CD4-positive, alpha-beta T cell (primary cell): ENCODE measurements around the gene TMTC3. TPM values are rescaled to one million over a fixed set of nuclear protein-coding genes. Genes with fewer than 3 reads are reported as not detected.
"Not testable (repeated sequence)": the region's sequence is repeated elsewhere in the genome, so short reads cannot be mapped to it uniquely, and the experiment has no call there.

Experiments
- ATAC-seq: fragments of 200-7000 bp; cut with Tn5 transposase; one replicate; pipeline ENCODE4 v1.10.0; 2022; ENCODE audit warnings: mild to moderate bottlenecking; ENCODE audit not compliant: poor library complexity
- CTCF ChIA-PET: fragments of 350-600 bp; sonication (Branson Sonifier 250); formaldehyde crosslinking; loops from one replicate; lab custom pipeline; 2021; ENCODE audit warnings: antibody characterized with exemption, inconsistent platforms; lab: Charles Lee
- POLR2A ChIA-PET: fragments of 350-600 bp; sonication (Branson Sonifier 250); formaldehyde crosslinking; loops from one replicate; lab custom pipeline; 2021; ENCODE audit warnings: antibody characterized with exemption, inconsistent platforms; lab: Charles Lee
- DNase-seq, 14 experiments: peaks; one replicate each; pipeline ENCODE4 v3.0.0-alpha.2; 2013 to 2020; ENCODE audit warnings: mixed read lengths in 2 of 14
- H3K27ac ChIP-seq, 2 donors: one replicate each; pipeline versions ENCODE4 v1.5.1 to v1.7.0; 2013; ENCODE audit warnings: low read length in 2 of 2, low read depth in 1 of 2, mild to moderate bottlenecking in 1 of 2
- H3K27me3 ChIP-seq, 2 experiments: 1 replicate in 1 of 2; 2 replicates in 1 of 2; pipeline versions ENCODE4 v1.6.1 to v1.7.0; 2013; ENCODE audit warnings: low read length in 2 of 2, control low read depth in 1 of 2, mild to moderate bottlenecking in 1 of 2, moderate library complexity in 1 of 2; ENCODE audit not compliant: insufficient read depth in 2 of 2, control insufficient read depth in 1 of 2
- H3K36me3 ChIP-seq: one replicate; pipeline ENCODE4 v1.6.1; 2013; ENCODE audit warnings: low read length, control low read depth; ENCODE audit not compliant: insufficient read depth
- H3K4me1 ChIP-seq: one replicate; pipeline ENCODE4 v1.6.1; 2013; ENCODE audit warnings: low read length, control low read depth; ENCODE audit not compliant: insufficient read depth
- H3K4me3 ChIP-seq: one replicate; pipeline ENCODE4 v1.5.1; 2013; ENCODE audit warnings: mild to moderate bottlenecking, low read length, moderate library complexity
- H3K9me3 ChIP-seq, 2 experiments: 1 replicate in 1 of 2; 2 replicates in 1 of 2; pipeline versions ENCODE4 v1.6.1 to v1.7.0; 2013; ENCODE audit warnings: low read length in 2 of 2, mild to moderate bottlenecking in 2 of 2, control low read depth in 1 of 2, moderate library complexity in 1 of 2; ENCODE audit not compliant: control insufficient read depth in 1 of 2, insufficient read depth in 1 of 2
- H3K27ac Mint-ChIP-seq: one replicate; pipeline ENCODE4 v1.8.0; 2020; ENCODE audit warnings: mixed read lengths
- H3K27me3 Mint-ChIP-seq: one replicate; pipeline ENCODE4 v1.8.0; 2021; ENCODE audit warnings: mixed read lengths
- H3K36me3 Mint-ChIP-seq: one replicate; pipeline ENCODE4 v1.8.0; 2021; ENCODE audit warnings: low read depth, mixed read lengths
- H3K4me1 Mint-ChIP-seq: one replicate; pipeline ENCODE4 v1.8.0; 2021; ENCODE audit warnings: low read depth, mixed read lengths
- H3K4me3 Mint-ChIP-seq: one replicate; pipeline ENCODE4 v1.8.0; 2020; ENCODE audit warnings: mild to moderate bottlenecking, mixed read lengths
- H3K9me3 Mint-ChIP-seq: one replicate; pipeline ENCODE4 v1.8.0; 2020; ENCODE audit warnings: mixed read lengths
- intact Hi-C, 2 experiments: fragments of 100-400 bp; cut with DNase I in 1 of 2; cut with micrococcal nuclease in 1 of 2; formaldehyde crosslinking; loops; one replicate each; pipeline versions ENCODE4 v1.15.1 to v1.9.0; 2023 to 2025; cut with DNase I, micrococcal nuclease
- total RNA-seq, 174 experiments: library from RNA in 2 of 174; stranded (reverse) in 2 of 174; gene quantifications; one replicate each; pipeline ENCODE4 v1.2.3 and lab custom pipeline; 2021 to 2026
- TF ChIP-seq, protein P1 (sequence below): fragments of 200-600 bp; IDR thresholded peaks from one replicate; pipeline ENCODE4 v1.8.0; 2022; ENCODE audit warnings: antibody characterized with exemption, mild to moderate bottlenecking

Gene TMTC3
- total RNA-seq, 2 experiments from 2014 or later = 5.1 to 6.1 TPM

DNA sequence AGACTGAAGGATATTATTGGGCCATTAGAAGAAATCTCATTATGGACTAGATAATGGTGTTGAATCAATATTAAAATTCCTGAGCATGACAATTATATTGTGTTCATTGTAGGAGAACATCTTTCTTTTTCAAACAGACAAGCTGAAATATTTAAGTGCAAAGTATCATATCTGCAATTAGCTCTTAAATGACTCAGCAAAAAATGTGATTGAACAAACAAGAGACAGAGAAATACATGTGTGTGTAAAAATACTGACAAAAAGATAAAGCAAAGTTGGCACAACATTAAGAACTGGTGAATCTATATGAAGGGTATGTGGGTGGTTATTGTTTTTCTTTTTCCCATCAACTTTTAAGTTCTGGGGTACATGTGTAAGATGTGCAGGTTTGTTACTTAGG lies 9.7 kb upstream of the TMTC3 start:
- intact Hi-C loops = no loop called here
- no peak overlapping the region for H3K4me3 ChIP-seq
- DNase-seq (no peak), ATAC-seq (no peak)
- H3K4me1 ChIP-seq = no peaks in the 10 kb centered on the region
- ChIA-PET CTCF (interaction anchor here (0.7 kb wide), 1 partner anchor 54 kb away, joined by 3 read pairs; no protein-coding TSS in a partner anchor), POLR2A (interaction anchor here (2.0 kb wide), 1 partner anchor 10 kb away, joined by 5 read pairs; the partner anchor contains the start of genes CEP290 and TMTC3)
- peaks cover 26% of the 10 kb centered on the region for H3K36me3 ChIP-seq
- H3K9me3 Mint-ChIP-seq = no peaks in the 10 kb centered on the region
- no peak overlapping the region for H3K4me3 Mint-ChIP-seq
- H3K27ac ChIP-seq = no peak overlapping the region
- TF ChIP-seq, protein P1, sequence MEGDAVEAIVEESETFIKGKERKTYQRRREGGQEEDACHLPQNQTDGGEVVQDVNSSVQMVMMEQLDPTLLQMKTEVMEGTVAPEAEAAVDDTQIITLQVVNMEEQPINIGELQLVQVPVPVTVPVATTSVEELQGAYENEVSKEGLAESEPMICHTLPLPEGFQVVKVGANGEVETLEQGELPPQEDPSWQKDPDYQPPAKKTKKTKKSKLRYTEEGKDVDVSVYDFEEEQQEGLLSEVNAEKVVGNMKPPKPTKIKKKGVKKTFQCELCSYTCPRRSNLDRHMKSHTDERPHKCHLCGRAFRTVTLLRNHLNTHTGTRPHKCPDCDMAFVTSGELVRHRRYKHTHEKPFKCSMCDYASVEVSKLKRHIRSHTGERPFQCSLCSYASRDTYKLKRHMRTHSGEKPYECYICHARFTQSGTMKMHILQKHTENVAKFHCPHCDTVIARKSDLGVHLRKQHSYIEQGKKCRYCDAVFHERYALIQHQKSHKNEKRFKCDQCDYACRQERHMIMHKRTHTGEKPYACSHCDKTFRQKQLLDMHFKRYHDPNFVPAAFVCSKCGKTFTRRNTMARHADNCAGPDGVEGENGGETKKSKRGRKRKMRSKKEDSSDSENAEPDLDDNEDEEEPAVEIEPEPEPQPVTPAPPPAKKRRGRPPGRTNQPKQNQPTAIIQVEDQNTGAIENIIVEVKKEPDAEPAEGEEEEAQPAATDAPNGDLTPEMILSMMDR = no peak
- H3K27me3 Mint-ChIP-seq = no peaks in the 10 kb centered on the region
- peaks cover 1% of the 10 kb centered on the region for H3K4me1 Mint-ChIP-seq
- peaks cover 76% of the 10 kb centered on the region for H3K36me3 Mint-ChIP-seq
- no peaks in the 10 kb centered on the region for H3K9me3 ChIP-seq
- no peaks in the 10 kb centered on the region for H3K27me3 ChIP-seq
- no peak overlapping the region for H3K27ac Mint-ChIP-seq

DNA sequence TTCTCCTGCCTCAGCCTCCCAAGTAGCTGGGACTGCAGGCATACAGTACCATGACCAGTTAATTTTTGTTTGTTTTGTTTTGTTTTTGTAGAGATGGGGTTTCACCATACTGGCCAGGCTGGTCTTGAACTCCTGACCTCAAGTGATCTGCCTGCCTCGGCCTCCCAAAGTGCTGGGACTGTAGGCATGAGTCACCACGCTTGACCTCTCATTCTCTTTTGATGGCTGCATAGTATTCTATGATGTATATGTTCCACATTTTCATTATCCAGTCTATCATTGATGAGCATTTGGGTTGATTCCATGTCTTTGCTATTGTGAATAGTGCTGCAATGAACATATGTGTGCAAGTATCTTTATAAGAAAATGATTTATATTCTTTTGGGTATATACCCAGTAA lies 8.9 kb upstream of the TMTC3 start:
- H3K4me1 ChIP-seq, H3K9me3 Mint-ChIP-seq, H3K4me1 Mint-ChIP-seq, intact Hi-C loops, H3K27ac Mint-ChIP-seq, H3K27me3 Mint-ChIP-seq, H3K4me3 ChIP-seq, H3K4me3 Mint-ChIP-seq, H3K9me3 ChIP-seq, H3K27me3 ChIP-seq, H3K27ac ChIP-seq, CTCF ChIA-PET, ATAC-seq, DNase-seq: not testable (repeated sequence)
- peaks cover 27% of the 10 kb centered on the region for H3K36me3 ChIP-seq
- peaks cover 80% of the 10 kb centered on the region for H3K36me3 Mint-ChIP-seq
- POLR2A ChIA-PET = interaction anchor here (2.0 kb wide), 1 partner anchor 9 kb away, joined by 5 read pairs; the partner anchor contains the start of genes CEP290 and TMTC3

DNA sequence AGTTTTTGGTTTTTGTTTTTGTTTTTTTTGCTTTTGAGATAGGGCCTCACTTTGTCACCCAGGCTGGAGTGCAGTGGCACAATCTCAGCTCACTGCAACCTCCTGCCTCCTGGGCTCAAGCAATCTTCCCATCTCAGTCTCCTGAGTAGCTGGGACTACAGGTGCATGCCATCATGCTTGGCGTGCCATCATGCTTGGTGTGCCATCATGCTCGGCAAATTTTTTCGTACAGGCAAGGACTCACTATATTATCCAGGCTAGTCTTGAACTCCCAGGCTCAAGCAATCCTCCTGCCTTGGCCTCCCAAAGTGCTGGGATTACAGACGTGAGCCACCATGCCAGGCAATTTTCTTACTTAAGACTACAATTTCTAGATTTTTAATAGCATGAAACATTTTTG lies 2.4 kb upstream of the TMTC3 start:
- POLR2A ChIA-PET, CTCF ChIA-PET, H3K9me3 Mint-ChIP-seq, H3K4me3 Mint-ChIP-seq, H3K27ac Mint-ChIP-seq, DNase-seq, H3K27me3 Mint-ChIP-seq, H3K9me3 ChIP-seq, ATAC-seq, H3K27ac ChIP-seq, H3K27me3 ChIP-seq, H3K4me3 ChIP-seq: not testable (repeated sequence)
- Histone ChIP-seq H3K4me1 (peaks cover 12% of the 10 kb centered on the region), H3K36me3 (peaks cover 14% of the 10 kb centered on the region)
- Mint-ChIP-seq H3K36me3 (peaks cover 59% of the 10 kb centered on the region), H3K4me1 (peaks cover 52% of the 10 kb centered on the region)
- intact Hi-C loops = loop anchor here (5.0 to 10.0 kb wide), 2 partner anchors 1213 to 1385 kb away; partner anchors contain the start of genes GALNT4 (in 2 of the 2), POC1B (in 2 of the 2) and DUSP6 (in 1 of the 2)

GRCh38 chr12:88141425-88141773 lies 708 bp upstream of the TMTC3 start:
- Mint-ChIP-seq H3K27ac (peak overlapping the region; percentile 92), H3K4me3 (peak overlapping the region; percentile 98), H3K4me1 (peaks cover 68% of the 10 kb centered on the region), H3K36me3 (peaks cover 46% of the 10 kb centered on the region), H3K9me3 (no peaks in the 10 kb centered on the region), H3K27me3 (no peaks in the 10 kb centered on the region)
- ATAC-seq (no peak), DNase-seq (no peak)
- Histone ChIP-seq H3K4me1 (peaks cover 12% of the 10 kb centered on the region), H3K36me3 (peaks cover 8% of the 10 kb centered on the region), H3K9me3 (no peaks in the 10 kb centered on the region), H3K4me3 (peak overlapping the region; percentile 83), H3K27me3 (no peaks in the 10 kb centered on the region), H3K27ac (peak overlapping the region; percentile 82 to 84)
- TF ChIP-seq, protein P1 = no peak
- intact Hi-C loops = loop anchor here (1.0 to 10.0 kb wide), 3 partner anchors 107 to 1383 kb away; partner anchors contain the start of genes GALNT4 (in 2 of the 2), POC1B (in 2 of the 2) and DUSP6 (in 1 of the 2)
- POLR2A ChIA-PET = interaction anchor here (0.9 to 1.7 kb wide), 9 partner anchors 9 to 1568 kb away, joined by 3 to 16 read pairs (median 3); a partner anchor contains a TSS
- CTCF ChIA-PET = no interaction called here
